ENCODE results near the gene FDX2. TPM values are rescaled to one million over a fixed set of nuclear protein-coding genes. Genes with fewer than 3 reads are reported as not detected.
A peak's percentile ranks its signal among the peaks of the same experiment; 100 is the strongest.

Gene FDX2
- total and polyA plus RNA-seq, 8 donors = 16.0 to 25.4 (median 19.6) TPM

GRCh38 chr19:10292789-10293636, 22.8 kb downstream of the FDX2 start:
- peaks cover 34 to 79% of the 10 kb centered on the region in 2 donors for H3K4me1 ChIP-seq
- TF ChIP-seq CTCF (IDR thresholded peaks at IDR 0.05) = no peak
- H3K27me3 ChIP-seq = peaks cover 31 to 92% of the 10 kb centered on the region in 2 donors
- no peak overlapping the region for H3K27ac ChIP-seq
- no peaks in the 10 kb centered on the region for H3K36me3 ChIP-seq
- H3K4me3 ChIP-seq = peak overlapping the region; percentile 48
- H3K9me3 ChIP-seq = no peaks in the 10 kb centered on the region
- intact Hi-C loops (cut with DNase I) = no loop called here
- peak in 1 of 4 donors; percentile 85 for DNase-seq
- ATAC-seq = no peak

GRCh38 chr19:10292206-10292788, 23.5 kb downstream of the FDX2 start:
- DNase-seq (peak; percentile 36 to 96 (median 88)), ATAC-seq (peak; percentile 69)
- H3K36me3 ChIP-seq = no peaks in the 10 kb centered on the region
- H3K27ac ChIP-seq = peak overlapping the region in 1 of 2 donors; percentile 18
- peaks cover 31 to 99% of the 10 kb centered on the region in 2 donors for H3K27me3 ChIP-seq
- no peak for TF ChIP-seq CTCF (IDR thresholded peaks at IDR 0.05)
- H3K4me1 ChIP-seq = peaks cover 34 to 86% of the 10 kb centered on the region in 2 donors
- intact Hi-C loops (cut with DNase I) = no loop called here
- H3K9me3 ChIP-seq = no peaks in the 10 kb centered on the region
- H3K4me3 ChIP-seq = peak overlapping the region; percentile 48

- peaks cover 31 to 95% of the 10 kb centered on the region in 2 donors for H3K27me3 ChIP-seq
- H3K4me1 ChIP-seq = peaks cover 34 to 92% of the 10 kb centered on the region in 2 donors
- intact Hi-C loops (cut with DNase I) = no loop called here
- DNase-seq = no peak
- ATAC-seq = peak; percentile 0
- no peaks in the 10 kb centered on the region for H3K9me3 ChIP-seq
- H3K27ac ChIP-seq = peak overlapping the region in 1 of 2 donors; percentile 18
- H3K36me3 ChIP-seq = no peaks in the 10 kb centered on the region
- peak overlapping the region; percentile 48 for H3K4me3 ChIP-seq
- TF ChIP-seq CTCF (IDR thresholded peaks at IDR 0.05) = no peak
Measured at GRCh38 chr19:10291554-10292205, 24.1 kb downstream of the FDX2 start.

- peak; percentile 53 to 91 (median 80) for DNase-seq
- peaks cover 39 to 98% of the 10 kb centered on the region in 2 donors for H3K4me1 ChIP-seq
- intact Hi-C loops (cut with DNase I) = no loop called here
- peak overlapping the region; percentile 48 for H3K4me3 ChIP-seq
- peaks cover 0 to 3% of the 10 kb centered on the region in 2 donors for H3K36me3 ChIP-seq
- H3K27ac ChIP-seq = peak overlapping the region in 1 of 2 donors; percentile 18
- no peak for TF ChIP-seq CTCF (IDR thresholded peaks at IDR 0.05)
- peaks cover 31 to 88% of the 10 kb centered on the region in 2 donors for H3K27me3 ChIP-seq
- no peaks in the 10 kb centered on the region for H3K9me3 ChIP-seq
- peak; percentile 42 for ATAC-seq
Measured at GRCh38 chr19:10290876-10291553, 24.8 kb downstream of the FDX2 start.
